GM21717 (cell line): Measurements from ENCODE around the gene DNAH2.

Experiments used
- ATAC-seq: cut with Tn5 transposase; IDR thresholded peaks from one replicate; pipeline ENCODE4 v1.9.1; 2021; ENCODE audit warnings: mild to moderate bottlenecking, moderate library complexity; ENCODE audit not compliant: unreplicated experiment

Gene DNAH2

GRCh38 chr17:7721612-7722011, 4.1 kb downstream of the DNAH2 start:
- no peak for ATAC-seq

- ATAC-seq: no peak
Observed at GRCh38 chr17:7727886-7728285, 10.3 kb downstream of the DNAH2 start.

GRCh38 chr17:7729816-7730215, 12.3 kb downstream of the DNAH2 start:
- no peak for ATAC-seq

GRCh38 chr17:7732981-7733539, 15.5 kb downstream of the DNAH2 start:
- no peak for ATAC-seq

- no peak for ATAC-seq
Observed at GRCh38 chr17:7737601-7738000, 20.1 kb downstream of the DNAH2 start.

GRCh38 chr17:7739746-7740145, 22.2 kb downstream of the DNAH2 start:
- no peak for ATAC-seq

- ATAC-seq: no peak
Observed at GRCh38 chr17:7740481-7741001, 23.0 kb downstream of the DNAH2 start.

- no peak for ATAC-seq
Observed at GRCh38 chr17:7742729-7743128, 25.2 kb downstream of the DNAH2 start.

- no peak for ATAC-seq
Observed at GRCh38 chr17:7744416-7744815, 26.9 kb downstream of the DNAH2 start.

GRCh38 chr17:7745748-7746470, 28.4 kb downstream of the DNAH2 start:
- ATAC-seq: no peak

GRCh38 chr17:7747635-7748071, 30.1 kb downstream of the DNAH2 start:
- ATAC-seq: no peak

GRCh38 chr17:7748076-7748775, 30.7 kb downstream of the DNAH2 start:
- ATAC-seq: no peak

GRCh38 chr17:7750321-7750821, 32.8 kb downstream of the DNAH2 start:
- ATAC-seq: no peak

GRCh38 chr17:7754656-7755055, 37.1 kb downstream of the DNAH2 start:
- no peak for ATAC-seq

- no peak for ATAC-seq
Observed at GRCh38 chr17:7755095-7755890, 37.7 kb downstream of the DNAH2 start.

GRCh38 chr17:7756968-7757367, 39.4 kb downstream of the DNAH2 start:
- ATAC-seq: no peak

GRCh38 chr17:7763919-7764318, 46.4 kb downstream of the DNAH2 start:
- no peak for ATAC-seq

GRCh38 chr17:7767004-7767403, 49.5 kb downstream of the DNAH2 start:
- no peak for ATAC-seq

- ATAC-seq: no peak
Observed at GRCh38 chr17:7767405-7768021, 50.0 kb downstream of the DNAH2 start.

- no peak for ATAC-seq
Observed at GRCh38 chr17:7769854-7770253, 52.3 kb downstream of the DNAH2 start.
